GM23338 (cell line): Measurements from ENCODE around the gene KCNK17.

ENCODE experiments used
- CREB1 ChIP-seq: fragments of 250-450 bp; sonication (Bioruptor Pico); IDR thresholded peaks from 2 replicates; pipeline ENCODE4 v1.5.0; 2020; ENCODE audit warnings: low read depth, mild to moderate bottlenecking, moderate library complexity
- CTCF ChIP-seq, 2 experiments: fragments of 200-600 bp in 1 of 2; sonication (generic) in 1 of 2; conservative IDR thresholded peaks; 2 replicates each; pipeline versions ENCODE4 v1.5.1 to v1.6.1; 2016 to 2017; ENCODE audit warnings: antibody characterized with exemption in 2 of 2, low read depth in 2 of 2, mild to moderate bottlenecking in 2 of 2, moderate library complexity in 1 of 2
- ETS1 ChIP-seq: IDR thresholded peaks from 2 replicates; pipeline ENCODE4 v1.6.1; 2016; ENCODE audit warnings: antibody characterized with exemption
- EZH2 ChIP-seq: fragments of 200-600 bp; sonication (generic); IDR thresholded peaks from one replicate; pipeline ENCODE4 v1.8.0; 2017; ENCODE audit warnings: antibody characterized with exemption, mild to moderate bottlenecking, low read depth; ENCODE audit not compliant: unreplicated experiment
- EZH2phosphoT487 ChIP-seq: fragments of 200-600 bp; sonication (generic); IDR thresholded peaks from one replicate; pipeline ENCODE4 v1.8.1; 2018; ENCODE audit warnings: antibody characterized with exemption; ENCODE audit not compliant: unreplicated experiment
- JUNB ChIP-seq: IDR thresholded peaks from one replicate; pipeline ENCODE4 v1.6.1; 2016; ENCODE audit warnings: antibody characterized with exemption; ENCODE audit not compliant: unreplicated experiment
- NANOG ChIP-seq: IDR thresholded peaks from 2 replicates; pipeline ENCODE4 v1.6.1; 2016; ENCODE audit warnings: antibody characterized with exemption, borderline replicate concordance
- POLR2AphosphoS5 ChIP-seq: IDR thresholded peaks from 2 replicates; pipeline ENCODE4 v1.6.1; 2016; ENCODE audit warnings: antibody characterized with exemption, low read depth
- REST ChIP-seq: IDR thresholded peaks from one replicate; pipeline ENCODE4 v1.6.1; 2018; ENCODE audit warnings: antibody characterized with exemption; ENCODE audit not compliant: unreplicated experiment
- ZNF114 ChIP-seq: fragments of 250-450 bp; sonication (Bioruptor Pico); IDR thresholded peaks from 2 replicates; pipeline ENCODE4 v1.5.0; 2020; ENCODE audit warnings: mild to moderate bottlenecking, moderate library complexity
- ZNF331 ChIP-seq: fragments of 250-450 bp; sonication (Bioruptor Pico); IDR thresholded peaks from 2 replicates; pipeline ENCODE4 v1.5.0; 2020; ENCODE audit warnings: low read depth, mild to moderate bottlenecking, moderate library complexity

GRCh38 chr6:39254999-39255535, 59.2 kb downstream of the KCNK17 start:
- TF ChIP-seq POLR2AphosphoS5 (no peak), REST (no peak), EZH2 (no peak), CTCF (conservative IDR thresholded peaks at IDR 0.05; ENCODE audit: low read depth in 2 of 2) (no peak), CREB1 (CRISPR knock-in tag) (no peak), NANOG (no peak), EZH2phosphoT487 (no peak), ZNF114 (CRISPR knock-in tag) (no peak), ZNF331 (CRISPR knock-in tag) (no peak), JUNB (no peak), ETS1 (no peak)
